Psoas muscle (tissue), 8 donors: ENCODE data around the gene LCP2. TPM values are rescaled to one million over a fixed set of nuclear protein-coding genes. Genes with fewer than 3 reads are reported as not detected.

Experiments
- ATAC-seq, 4 donors: fragments of 200-7000 bp; cut with Tn5 transposase; one replicate each; pipeline ENCODE4 v1.9.1; 2020; ENCODE audit warnings: moderate library complexity in 3 of 4, mild to moderate bottlenecking in 2 of 4
- DNase-seq, 2 donors: peaks; one replicate each; pipeline ENCODE4 v3.0.0-alpha.2; 2020
- H3K27ac ChIP-seq: fragments of 200-600 bp; one replicate; pipeline ENCODE4 v1.8.0; 2022
- H3K27me3 ChIP-seq, 3 donors: fragments of 200-600 bp in 1 of 3; one replicate each; pipeline versions ENCODE4 v1.6.1 to v1.8.0; 2013 to 2022; ENCODE audit warnings: low read length in 2 of 3, mild to moderate bottlenecking in 2 of 3, moderate library complexity in 1 of 3; ENCODE audit not compliant: insufficient read depth in 3 of 3
- H3K36me3 ChIP-seq, 2 donors: fragments of 200-600 bp in 1 of 2; one replicate each; pipeline versions ENCODE4 v1.6.1 to v1.8.0; 2013 to 2022; ENCODE audit warnings: low read depth in 1 of 2, mild to moderate bottlenecking in 1 of 2, moderate library complexity in 1 of 2; ENCODE audit not compliant: insufficient read depth in 1 of 2
- H3K4me1 ChIP-seq: fragments of 200-600 bp; one replicate; pipeline ENCODE4 v1.8.0; 2022
- H3K4me3 ChIP-seq: fragments of 200-600 bp; one replicate; pipeline ENCODE4 v1.8.0; 2022; ENCODE audit warnings: mild to moderate bottlenecking
- H3K9me3 ChIP-seq: fragments of 200-600 bp; one replicate; pipeline ENCODE4 v1.8.0; 2022
- WGBS, 3 donors: extraction: QIAGEN DNeasy Blood & Tissue Kit; methylation state at CpG; one replicate each; pipeline versions ENCODE4 v1.1.6 to v1.1.7; 2013; 5-methylcytosine and 5-hydroxymethylcytosine counted together
- intact Hi-C, 2 donors: fragments of 100-400 bp; cut with DNase I; formaldehyde crosslinking; loops; one replicate each; pipeline versions ENCODE4 v1.11.0 to v1.14.2; 2022
- polyA plus RNA-seq, 3 donors: library from polyadenylated mRNA; stranded (reverse); fragments of 200-250 nt; gene quantifications; one replicate each; pipeline ENCODE4 v1.2.3, GENCODE V29; 2013
- total RNA-seq, 4 donors: library from RNA; stranded (reverse); fragmentation: NEBNext Ultra II Directional in 2 of 4; extraction: Animal tissue kit (Norgen Biotek cat#: 25700) in 2 of 4; gene quantifications; one replicate each; pipeline versions ENCODE4 v1.2.1 to v1.2.4, GENCODE V29; 2021 to 2023
- TF ChIP-seq, protein P1 (sequence below): fragments of 200-600 bp; IDR thresholded peaks from one replicate; pipeline ENCODE4 v1.8.0; 2022; ENCODE audit warnings: antibody characterized with exemption
- donor health status: healthy with polysubstance abuse.
- donor health status: DM: no; HTN: no; CAD: no; lungs with moderate emphysema.
- donor health status: Bipolar disorder and iron deficiency.
- donor health status: healthy.
- donor health status: DM: yes; HTN: yes; CAD: no.
- donor health status: DM: no; HTN: no; CAD: no.
- donor health status: DM: no; HTN: no; CAD: no.
- donor health status: DM: yes; HTN: yes; CAD: no.

The LCP2 gene
- total and polyA plus RNA-seq, 7 donors: 0.76 to 6.0 (median 4.2) TPM

DNA sequence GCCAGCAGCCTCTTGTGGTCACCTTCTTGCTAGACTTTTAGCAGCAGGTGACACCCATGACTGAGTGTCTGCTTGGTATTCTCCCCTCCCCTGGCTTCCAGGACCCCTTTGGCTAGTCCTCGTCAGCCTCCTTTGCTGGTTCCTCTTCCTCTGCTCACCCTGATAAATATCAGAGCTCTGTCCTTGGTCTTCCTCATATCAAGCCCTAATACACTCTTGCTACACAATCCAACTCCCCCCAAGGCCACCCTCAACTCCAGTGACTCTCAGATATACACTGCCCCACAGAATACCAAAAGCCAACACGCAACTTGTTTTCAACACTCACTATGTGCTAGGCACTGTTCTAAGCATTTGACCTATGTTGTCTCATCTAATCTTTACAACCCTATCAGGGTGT lies 30.3 kb upstream of the LCP2 start:
- DNase-seq (no peak), ATAC-seq (no peak)
- intact Hi-C loops: no loop called here
- TF ChIP-seq, protein P1, sequence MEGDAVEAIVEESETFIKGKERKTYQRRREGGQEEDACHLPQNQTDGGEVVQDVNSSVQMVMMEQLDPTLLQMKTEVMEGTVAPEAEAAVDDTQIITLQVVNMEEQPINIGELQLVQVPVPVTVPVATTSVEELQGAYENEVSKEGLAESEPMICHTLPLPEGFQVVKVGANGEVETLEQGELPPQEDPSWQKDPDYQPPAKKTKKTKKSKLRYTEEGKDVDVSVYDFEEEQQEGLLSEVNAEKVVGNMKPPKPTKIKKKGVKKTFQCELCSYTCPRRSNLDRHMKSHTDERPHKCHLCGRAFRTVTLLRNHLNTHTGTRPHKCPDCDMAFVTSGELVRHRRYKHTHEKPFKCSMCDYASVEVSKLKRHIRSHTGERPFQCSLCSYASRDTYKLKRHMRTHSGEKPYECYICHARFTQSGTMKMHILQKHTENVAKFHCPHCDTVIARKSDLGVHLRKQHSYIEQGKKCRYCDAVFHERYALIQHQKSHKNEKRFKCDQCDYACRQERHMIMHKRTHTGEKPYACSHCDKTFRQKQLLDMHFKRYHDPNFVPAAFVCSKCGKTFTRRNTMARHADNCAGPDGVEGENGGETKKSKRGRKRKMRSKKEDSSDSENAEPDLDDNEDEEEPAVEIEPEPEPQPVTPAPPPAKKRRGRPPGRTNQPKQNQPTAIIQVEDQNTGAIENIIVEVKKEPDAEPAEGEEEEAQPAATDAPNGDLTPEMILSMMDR: no peak
- H3K27ac ChIP-seq: no peak overlapping the region
- WGBS, 3 donors: 84 to 94% (median 88%) methylated on average over 2 of the region's 2 CpGs
- H3K4me1 ChIP-seq: peaks cover 3% of the 10 kb centered on the region
- H3K9me3 ChIP-seq: no peaks in the 10 kb centered on the region
- H3K36me3 ChIP-seq: no peaks in the 10 kb centered on the region
- H3K4me3 ChIP-seq: no peak overlapping the region
- no peaks in the 10 kb centered on the region for H3K27me3 ChIP-seq

DNA sequence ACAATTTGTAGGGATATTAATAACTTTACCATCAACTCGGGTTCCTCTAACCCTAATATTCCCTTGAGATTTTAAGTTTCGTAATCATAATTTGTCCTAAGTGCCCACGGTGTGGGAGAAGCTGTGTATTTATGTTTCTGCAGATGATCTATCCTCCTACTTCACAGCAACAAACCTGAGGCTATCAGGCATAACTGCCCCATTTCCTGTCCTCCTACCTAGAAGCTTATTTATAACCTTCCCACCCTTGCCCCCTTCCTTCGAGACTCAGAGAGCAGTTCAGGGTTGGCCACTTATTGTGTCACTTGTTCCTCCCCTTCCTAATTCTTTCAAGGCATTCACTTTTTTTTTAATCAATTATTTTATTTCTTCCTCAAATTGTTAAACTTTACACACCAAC lies 29.6 kb upstream of the LCP2 start:
- 47 to 50% (median 49%) methylated on average over 4 of the region's 4 CpGs for WGBS, 3 donors
- Histone ChIP-seq H3K4me3 (no peak overlapping the region), H3K4me1 (peaks cover 3% of the 10 kb centered on the region), H3K9me3 (no peaks in the 10 kb centered on the region), H3K27me3 (no peaks in the 10 kb centered on the region), H3K36me3 (no peaks in the 10 kb centered on the region), H3K27ac (no peak overlapping the region)
- intact Hi-C loops: no loop called here
- no peak for ATAC-seq
- no peak for DNase-seq
- TF ChIP-seq, protein P1: no peak

DNA sequence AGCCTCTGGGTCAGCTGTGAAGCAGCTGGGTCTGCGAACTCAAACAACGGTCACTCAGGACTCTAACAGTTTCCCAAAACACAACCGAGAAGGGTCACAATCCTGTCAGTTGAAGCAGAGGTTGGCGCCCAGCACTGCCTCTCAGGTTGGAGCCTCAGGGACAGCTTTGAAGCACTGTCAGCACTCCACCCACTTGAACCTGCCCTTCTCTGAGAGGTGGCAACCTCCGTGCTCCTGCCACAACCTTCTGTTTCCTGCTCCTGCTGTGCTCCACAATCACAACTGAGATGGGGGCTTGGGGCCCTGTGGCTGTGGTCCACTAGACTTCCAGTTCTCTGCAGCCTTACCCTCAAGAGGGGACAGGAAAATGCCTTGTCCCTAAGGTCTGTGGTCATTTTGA lies 21.7 kb upstream of the LCP2 start:
- Histone ChIP-seq H3K27me3 (peaks cover 0 to 1% (median 0%) of the 10 kb centered on the region in 3 donors), H3K4me3 (no peak overlapping the region), H3K36me3 (no peaks in the 10 kb centered on the region), H3K4me1 (no peaks in the 10 kb centered on the region), H3K27ac (no peak overlapping the region), H3K9me3 (no peaks in the 10 kb centered on the region)
- whole genome bisulfite sequencing, 3 donors: 84 to 87% (median 85%) methylated on average over 5 of the region's 5 CpGs
- TF ChIP-seq, protein P1: no peak
- DNase-seq (no peak), ATAC-seq (no peak)
- intact Hi-C loops: no loop called here

DNA sequence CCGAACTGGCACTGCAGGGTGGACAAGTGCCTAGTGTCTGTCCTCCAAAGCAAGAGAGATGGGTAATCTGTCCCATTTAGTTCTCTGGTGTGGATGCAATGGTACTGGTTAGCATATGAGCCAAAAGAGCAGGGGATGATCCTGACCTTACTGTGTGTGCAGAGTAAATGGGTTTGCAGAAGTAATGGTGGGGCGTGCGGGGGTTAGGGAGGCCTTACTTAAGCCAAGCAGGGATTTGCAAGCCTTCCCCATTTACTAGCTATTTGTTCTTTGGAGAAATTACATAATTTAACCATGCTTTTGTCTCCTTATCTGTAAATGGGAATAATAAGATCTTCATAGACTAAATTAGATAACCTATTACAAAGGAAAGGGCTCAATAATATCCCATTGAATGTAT lies 19.9 kb upstream of the LCP2 start:
- 96 to 99% (median 96%) methylated on average over 3 of the region's 3 CpGs for WGBS, 3 donors
- no peak for ATAC-seq
- H3K27ac ChIP-seq: no peak overlapping the region
- intact Hi-C loops: no loop called here
- TF ChIP-seq, protein P1: no peak
- no peak overlapping the region for H3K4me3 ChIP-seq
- no peaks in the 10 kb centered on the region for H3K4me1 ChIP-seq
- peaks cover 0 to 1% (median 0%) of the 10 kb centered on the region in 3 donors for H3K27me3 ChIP-seq
- H3K36me3 ChIP-seq: no peaks in the 10 kb centered on the region
- no peaks in the 10 kb centered on the region for H3K9me3 ChIP-seq
- no peak for DNase-seq

DNA sequence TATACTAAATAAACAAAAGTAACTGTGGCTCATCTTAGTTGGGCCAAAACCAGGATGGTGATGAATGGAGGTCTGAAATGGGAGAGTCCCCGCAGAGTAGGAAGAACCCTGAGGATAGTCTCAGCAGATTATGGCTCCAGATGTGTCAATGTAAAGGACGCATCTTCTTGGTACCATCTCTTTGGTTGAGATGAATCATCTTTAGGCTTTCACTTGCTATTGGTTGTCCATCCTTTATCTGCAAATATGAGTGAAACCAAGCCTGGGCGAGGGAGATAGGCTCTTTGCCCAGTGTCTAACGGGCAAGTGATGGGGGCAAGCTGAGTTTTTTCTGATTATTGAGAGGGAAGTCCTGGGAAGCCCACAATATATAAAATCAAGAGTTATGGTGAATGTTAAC lies 19.4 kb upstream of the LCP2 start:
- Histone ChIP-seq H3K9me3 (no peaks in the 10 kb centered on the region), H3K4me1 (no peaks in the 10 kb centered on the region), H3K4me3 (no peak overlapping the region), H3K27me3 (peaks cover 0 to 1% (median 0%) of the 10 kb centered on the region in 3 donors), H3K27ac (no peak overlapping the region), H3K36me3 (no peaks in the 10 kb centered on the region)
- 93 to 96% (median 93%) methylated on average over 4 of the region's 4 CpGs for whole genome bisulfite sequencing, 3 donors
- intact Hi-C loops: no loop called here
- TF ChIP-seq, protein P1: no peak
- no peak for DNase-seq
- ATAC-seq: no peak
